Measurements from ENCODE around the gene ANKS1B.

- TF ChIP-seq CTCF (conservative IDR thresholded peaks at IDR 0.05; ENCODE audit: low read length) (no peak), EZH2phosphoT487 (IDR thresholded peaks at IDR 0.05; ENCODE audit: borderline replicate concordance) (no peak)
Measured at GRCh38 chr12:99809909-99810308, 174.8 kb downstream of the ANKS1B start.
